NCI-H2107 treated with DMSO at 0.1 percent for 48 hours (cell line): ENCODE measurements around the gene C19orf85.
"Not testable (repeated sequence)": the region's sequence is repeated elsewhere in the genome, so short reads cannot be mapped to it uniquely, and the experiment has no call there.

Experiments
- DNase-seq: peaks from one replicate; lab custom pipeline; 2025; ENCODE audit not compliant: unreplicated experiment; lab: John Stamatoyannopoulos, UW

The C19orf85 gene

GRCh38 chr19:55459950-55460657 is 4.4 kb downstream of the C19orf85 start:
- DNase-seq = peak; percentile 8

DNA sequence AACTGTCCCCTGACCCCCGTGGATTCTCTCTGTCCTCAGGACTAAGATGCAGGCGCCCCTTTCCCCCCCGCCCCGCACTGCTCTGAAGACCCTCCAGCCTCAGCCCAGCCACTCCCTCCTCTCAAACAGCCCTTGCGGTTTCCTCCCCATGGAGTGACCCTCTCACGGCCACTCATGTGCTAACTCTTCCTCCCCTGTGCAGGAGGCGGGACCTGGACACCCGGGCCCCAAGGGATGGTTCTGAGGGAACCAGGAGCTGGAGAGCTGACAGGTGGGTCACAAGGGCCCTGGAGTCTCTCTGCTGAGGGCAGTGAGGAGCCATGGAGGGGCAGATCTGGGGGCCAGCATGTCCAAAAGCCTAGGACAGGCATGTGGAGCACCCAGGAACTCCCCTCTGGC is 5.0 kb downstream of the C19orf85 start:
- no peak for DNase-seq

DNA sequence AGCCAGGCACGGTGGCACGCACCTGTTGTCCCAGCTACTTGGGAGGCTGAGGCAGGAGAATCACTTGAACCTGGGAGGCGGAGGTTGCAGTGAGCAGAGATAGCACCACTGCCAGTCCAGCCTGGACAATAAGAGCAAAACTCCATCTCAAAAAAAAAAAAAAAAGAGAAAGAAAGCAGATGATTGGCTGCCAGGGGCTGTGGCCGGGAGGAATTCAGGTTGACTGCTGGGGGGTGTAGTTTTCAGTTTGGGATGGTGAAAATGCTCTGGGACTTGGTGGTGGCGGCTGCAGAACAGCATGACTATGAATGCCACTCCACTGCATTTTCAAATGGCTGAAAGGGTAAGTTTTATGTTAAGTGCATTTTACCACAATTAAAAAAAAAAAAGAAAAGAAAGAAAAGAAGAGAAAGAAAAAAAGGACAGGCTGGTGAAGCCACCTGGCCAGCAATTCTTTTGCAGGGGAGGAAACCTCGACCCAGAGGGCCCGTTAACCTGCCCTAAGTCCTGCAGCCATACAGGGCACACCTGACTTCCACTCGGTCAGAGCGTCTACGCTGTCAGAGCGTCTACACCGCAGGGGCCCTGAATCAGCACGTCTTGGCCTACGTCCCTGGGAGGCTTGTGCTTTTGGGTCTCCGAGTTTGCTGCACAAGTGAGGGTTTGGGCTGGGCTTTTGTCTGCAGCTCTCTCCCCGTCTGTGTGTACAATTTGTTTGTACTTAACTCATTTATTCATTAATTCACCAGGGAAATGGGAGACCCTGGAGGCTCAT is 6.7 kb downstream of the C19orf85 start:
- DNase-seq = no peak

DNA sequence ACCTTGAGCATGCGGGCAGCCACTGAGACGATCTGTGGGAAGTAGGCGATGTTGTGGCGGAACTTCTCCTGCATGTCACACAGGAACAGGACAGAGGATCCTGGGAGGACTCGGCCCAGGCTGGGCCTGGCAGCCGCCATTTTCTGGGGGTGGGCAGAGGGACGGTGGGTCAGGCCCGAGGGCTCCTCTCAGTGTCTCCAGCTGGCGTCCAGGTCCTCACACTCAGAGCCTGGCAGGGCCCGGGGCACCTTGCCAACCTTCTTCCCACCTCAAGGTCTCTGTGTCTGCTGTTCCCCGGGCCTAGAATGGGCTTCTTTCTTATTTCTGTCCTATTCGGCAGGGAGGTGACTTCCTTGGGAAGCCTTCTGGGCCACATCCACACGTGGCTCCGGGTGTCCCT is 8.2 kb downstream of the C19orf85 start:
- DNase-seq = no peak

GRCh38 chr19:55455576-55456235 is 8.8 kb downstream of the C19orf85 start:
- DNase-seq = no peak

DNA sequence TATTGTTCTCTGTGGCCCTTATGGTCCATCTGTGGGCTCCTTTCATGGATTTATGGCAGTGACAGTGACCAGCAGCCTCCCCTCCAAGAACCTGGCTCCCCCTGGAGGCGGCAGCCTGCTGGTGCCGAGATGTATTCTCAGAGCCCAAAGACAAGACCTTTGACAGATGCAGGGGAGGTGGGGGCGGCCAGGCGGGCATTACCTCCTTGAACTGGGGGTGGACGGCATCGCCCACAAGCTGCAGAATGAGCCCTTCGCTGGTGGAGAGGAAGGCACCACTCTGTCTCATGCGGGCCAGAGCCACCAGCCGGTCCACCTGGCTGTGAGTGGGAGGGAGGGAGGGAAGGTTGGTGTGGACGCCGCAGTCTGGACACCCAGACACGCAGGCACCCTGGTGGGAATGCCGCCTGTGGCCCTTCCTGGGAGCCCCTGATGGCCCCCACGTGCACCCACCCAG is 9.7 kb downstream of the C19orf85 start:
- no peak for DNase-seq

DNA sequence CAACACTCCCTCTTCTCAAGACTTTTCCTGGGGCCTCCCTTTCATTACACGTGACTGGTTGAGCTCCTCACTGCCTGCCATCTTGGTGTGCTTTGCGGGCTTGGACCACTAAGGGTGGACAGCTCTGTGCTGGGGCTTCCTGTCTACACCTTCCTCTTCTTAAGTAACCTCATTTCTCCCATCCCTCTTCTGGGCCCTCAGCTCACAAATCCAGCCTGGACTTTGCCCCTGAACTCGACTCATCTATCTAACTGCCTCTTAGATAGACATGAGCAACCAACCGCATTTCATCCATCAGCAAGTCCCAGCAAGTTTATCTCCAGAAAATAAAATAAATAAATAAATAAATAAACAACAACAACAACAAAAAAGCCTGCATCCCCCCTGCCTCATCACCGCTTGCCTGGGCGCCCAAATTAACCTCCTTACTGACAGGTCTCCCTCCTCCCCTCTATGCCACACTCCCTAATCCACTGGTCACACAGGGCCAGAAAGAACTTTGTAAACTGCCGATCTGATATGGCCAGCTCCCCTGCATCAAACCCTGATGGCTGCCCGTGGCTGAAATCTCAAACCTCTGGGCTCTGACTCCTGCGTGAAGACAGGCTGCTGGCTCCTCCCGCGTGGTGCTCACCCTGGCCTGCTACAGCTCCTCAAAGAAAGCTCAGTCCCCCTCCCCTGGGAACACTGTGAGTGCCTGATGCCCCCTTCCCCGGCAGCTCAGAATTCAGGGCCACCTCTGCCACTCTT is 10.9 kb downstream of the C19orf85 start:
- no peak for DNase-seq

GRCh38 chr19:55452749-55453346 is 11.7 kb downstream of the C19orf85 start:
- DNase-seq = no peak

DNA sequence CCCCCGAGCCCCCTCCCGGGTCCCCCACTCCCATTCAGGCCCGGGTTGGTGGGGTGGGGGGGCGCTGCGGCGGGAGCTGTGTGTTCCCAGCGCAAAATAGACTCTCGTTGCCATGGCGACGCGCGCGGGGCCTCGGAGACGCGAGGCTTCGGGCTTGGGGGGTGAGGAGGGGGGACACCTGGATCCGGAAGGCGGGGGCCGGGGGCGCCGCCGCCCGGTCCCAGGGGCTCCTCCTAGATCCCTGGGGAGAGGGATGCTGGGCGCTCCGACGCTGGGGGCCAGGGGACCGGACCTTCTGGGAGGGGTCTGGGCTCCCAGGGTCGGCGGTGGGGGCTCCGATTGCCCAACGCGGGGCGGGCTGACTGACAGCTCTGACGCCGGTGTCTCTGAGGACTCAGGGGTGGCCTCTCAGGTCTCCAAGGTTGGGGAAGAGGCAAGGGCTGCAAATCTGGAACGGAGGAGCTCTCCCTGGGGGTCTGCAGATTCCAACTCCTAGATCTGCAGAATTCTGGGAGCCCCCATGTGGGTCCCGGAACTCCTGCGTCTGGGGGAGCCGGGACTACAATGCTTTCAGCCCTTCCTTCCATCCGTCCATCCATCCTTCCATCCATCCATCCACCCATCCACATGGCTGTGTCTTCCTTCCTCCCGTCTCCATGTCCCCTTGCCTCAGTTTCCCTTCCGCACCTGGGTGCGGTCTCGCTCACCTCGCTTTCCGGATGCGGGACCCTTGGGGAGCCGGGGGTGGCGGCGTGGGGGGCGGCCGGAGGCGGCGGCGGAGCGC is 12.4 kb downstream of the C19orf85 start:
- DNase-seq = no peak

GRCh38 chr19:55451163-55451964 is 13.2 kb downstream of the C19orf85 start:
- no peak for DNase-seq

- no peak for DNase-seq
Measured at GRCh38 chr19:55449469-55449868, 15.1 kb downstream of the C19orf85 start.

- not testable (repeated sequence) for DNase-seq
Measured at GRCh38 chr19:55448175-55448490, 16.4 kb downstream of the C19orf85 start.

DNA sequence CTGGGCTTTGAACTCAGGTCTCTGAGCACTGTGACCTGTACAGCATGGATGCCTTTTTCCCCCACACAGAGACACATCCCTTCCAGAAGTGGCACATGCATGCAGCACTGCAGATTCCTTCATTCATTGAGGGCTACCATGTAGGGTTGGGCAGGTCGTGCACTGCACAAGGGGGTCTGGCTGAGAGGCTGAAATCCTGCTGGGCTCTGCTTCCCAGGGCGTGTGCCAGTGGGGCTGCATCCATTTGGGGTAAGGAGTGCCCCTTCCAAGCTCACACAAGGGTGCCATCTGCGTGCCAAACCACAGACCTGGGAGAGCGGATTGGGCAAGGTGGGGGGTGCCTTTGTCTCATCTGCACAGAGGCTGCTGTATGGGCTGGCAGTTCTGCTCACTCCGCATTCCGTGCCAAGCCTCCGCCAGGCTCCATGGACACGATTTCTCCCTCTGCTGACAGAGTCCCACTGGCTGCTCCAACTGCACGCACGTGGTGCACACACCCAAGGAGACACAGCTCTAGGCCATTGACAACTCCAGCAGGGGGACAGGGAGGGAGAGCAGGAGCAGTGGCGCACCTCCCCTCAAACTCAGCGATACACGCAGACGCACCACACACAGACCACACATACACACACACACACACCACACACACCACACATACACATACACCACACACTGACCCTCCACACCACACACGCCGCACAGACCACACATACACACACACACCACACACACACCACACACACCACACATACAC is 17.0 kb downstream of the C19orf85 start:
- DNase-seq = peak; percentile 22

DNA sequence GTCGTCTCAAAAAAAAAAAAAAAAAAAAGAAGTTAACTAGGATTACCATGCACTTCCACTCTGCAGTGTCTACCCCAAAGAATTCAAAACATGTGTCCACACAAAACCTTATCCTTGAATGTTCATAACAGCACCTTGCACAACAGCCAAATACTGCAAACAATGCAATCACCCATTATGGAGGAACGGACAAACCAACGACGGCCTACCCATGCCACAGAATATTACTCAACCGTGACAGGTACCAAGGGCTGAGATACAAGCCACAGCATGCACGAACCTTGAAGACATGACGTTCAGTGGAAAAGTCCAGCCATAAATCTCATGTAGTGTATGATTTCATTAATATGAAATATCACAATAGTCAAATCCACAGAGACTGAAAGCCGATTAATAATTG is 18.5 kb downstream of the C19orf85 start:
- DNase-seq = peak; percentile 6

DNA sequence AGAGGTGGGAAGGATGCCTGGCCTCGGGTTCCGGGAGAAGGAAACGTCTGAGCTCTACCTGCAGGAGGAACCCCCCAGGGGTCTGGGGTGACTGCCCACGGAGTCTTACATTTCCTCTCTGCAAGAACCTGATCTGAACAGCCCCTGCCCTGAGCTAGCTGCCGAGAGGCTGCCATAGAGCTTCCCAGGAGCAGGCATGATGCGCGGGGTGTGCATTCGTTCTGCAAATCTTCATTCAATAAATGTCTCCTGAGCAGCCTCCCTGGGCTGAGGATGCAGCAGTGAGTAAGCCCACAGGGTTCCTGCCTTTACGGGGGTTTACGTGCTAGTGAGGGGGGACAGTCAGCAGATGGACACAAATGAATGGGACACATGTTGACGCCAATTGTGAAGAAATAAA is 19.9 kb downstream of the C19orf85 start:
- DNase-seq = no peak

DNA sequence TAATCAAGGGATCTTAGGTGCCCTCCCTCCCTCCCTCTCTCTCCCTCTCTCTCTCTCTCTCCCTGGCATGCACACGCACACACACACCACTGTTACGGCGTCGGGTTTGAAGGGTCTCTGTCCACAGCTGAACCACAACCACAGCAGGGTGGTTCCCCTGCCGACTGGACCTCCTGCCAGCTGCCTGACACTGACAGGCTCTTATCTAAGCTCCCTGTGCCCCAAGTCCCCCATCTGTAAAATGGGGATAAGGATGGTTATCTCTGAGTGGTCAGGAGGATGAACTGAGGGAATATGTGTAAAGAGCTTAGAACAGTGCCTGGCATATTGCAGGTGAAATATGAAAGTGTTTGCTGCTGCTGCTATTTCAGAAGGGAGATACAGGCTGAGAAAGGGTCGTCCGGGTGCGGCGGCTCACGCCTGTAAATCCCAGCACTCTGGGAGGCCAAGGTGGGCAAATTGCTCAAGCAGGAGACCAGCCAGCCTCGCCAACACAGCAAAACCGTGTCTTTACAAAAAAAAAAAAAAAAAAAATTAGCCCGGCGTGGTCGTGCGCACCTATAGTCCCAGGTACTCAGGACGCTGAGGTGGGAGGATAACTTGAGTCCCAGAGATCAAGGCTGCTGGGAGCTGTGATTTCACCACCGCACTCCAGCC is 20.6 kb downstream of the C19orf85 start:
- DNase-seq = no peak

- DNase-seq = no peak
Measured at GRCh38 chr19:55443045-55443823, 21.3 kb downstream of the C19orf85 start, which contains the start of gene SHISA7. Gene SHISA7, minus strand, starts transcription at chr19:55443300. Its CDS starts 437 bp downstream, at chr19:55442863.
